IMR-90 (cell line): ENCODE measurements around the gene ADARB2.

Experiments used
- CHD1 ChIP-seq: IDR thresholded peaks from 2 replicates; pipeline ENCODE4 v1.6.1; 2012; ENCODE audit warnings: low read depth, low read length, improper control_type of control experiment
- MAZ ChIP-seq: IDR thresholded peaks from 2 replicates; pipeline ENCODE4 v1.6.1; 2012; ENCODE audit warnings: low read depth, mild to moderate bottlenecking, low read length, improper control_type of control experiment, moderate library complexity, borderline replicate concordance
- MXI1 ChIP-seq: IDR thresholded peaks from 2 replicates; pipeline ENCODE4 v1.6.1; 2012; ENCODE audit warnings: low read depth, mild to moderate bottlenecking, low read length, moderate library complexity, borderline replicate concordance
- NFE2L2 ChIP-seq: fragments of 150-350 bp; IDR thresholded peaks from 2 replicates; pipeline ENCODE4 v1.6.1; 2016; ENCODE audit warnings: low read depth, mild to moderate bottlenecking, low read length
- POLR2A ChIP-seq: IDR thresholded peaks from 2 replicates; pipeline ENCODE4 v1.6.1; 2012; ENCODE audit warnings: mild to moderate bottlenecking, low read depth, low read length
- RAD21 ChIP-seq: IDR thresholded peaks from 2 replicates; pipeline ENCODE4 v1.6.1; 2012; ENCODE audit warnings: low read length, improper control_type of control experiment
- RFX5 ChIP-seq: IDR thresholded peaks from 2 replicates; pipeline ENCODE4 v1.8.0; 2012; ENCODE audit warnings: low read depth, mild to moderate bottlenecking, low read length, moderate library complexity
- SMC3 ChIP-seq: fragments of 150-350 bp; IDR thresholded peaks from 2 replicates; pipeline ENCODE4 v1.6.1; 2016; ENCODE audit warnings: low read depth, mild to moderate bottlenecking, antibody characterized with exemption, low read length, moderate library complexity
- TF ChIP-seq, protein P1 (sequence below): conservative IDR thresholded peaks from 2 replicates; pipeline ENCODE4 v1.5.1; 2012; ENCODE audit warnings: mild to moderate bottlenecking, low read depth, low read length, improper control_type of control experiment
- TF ChIP-seq, protein P2 (sequence below): fragments of 150-350 bp; IDR thresholded peaks from 2 replicates; pipeline ENCODE4 v1.6.1; 2017; ENCODE audit warnings: mild to moderate bottlenecking, antibody characterized with exemption, low read length, low read depth

DNA sequence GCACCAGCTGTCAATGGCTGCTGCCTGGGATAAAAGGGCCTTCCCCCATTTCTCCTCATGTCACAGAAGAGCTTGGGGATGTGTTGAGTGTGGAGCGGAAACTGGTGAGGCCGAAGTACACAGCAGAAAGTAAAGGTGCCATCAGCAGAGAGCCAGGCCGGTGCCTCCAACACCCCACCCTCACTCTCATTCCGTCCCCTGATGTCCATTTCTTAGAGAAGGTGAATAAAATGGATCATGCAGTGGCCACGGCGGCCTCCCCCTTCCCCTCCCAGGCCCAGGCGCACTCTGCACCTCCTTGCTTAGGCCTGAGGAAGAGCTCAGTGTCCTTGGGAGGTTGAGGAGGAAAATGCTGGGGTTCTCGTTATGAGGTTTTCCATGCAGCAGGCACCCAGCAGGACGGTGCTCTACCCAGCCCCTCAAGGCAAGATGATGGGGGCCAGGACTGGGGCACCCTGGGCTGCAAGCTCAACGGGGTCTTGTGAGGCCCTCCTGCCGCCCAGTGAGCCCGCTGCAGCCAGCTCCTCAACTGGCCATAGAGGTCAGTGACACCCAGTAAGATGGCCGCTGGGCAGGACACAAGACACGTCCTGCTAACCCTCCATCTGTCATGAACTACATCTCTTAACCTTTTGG lies 163.9 kb downstream of the ADARB2 start:
- TF ChIP-seq RAD21 (no peak), SMC3 (no peak), MXI1 (no peak), CHD1 (no peak), POLR2A (no peak), RFX5 (no peak), NFE2L2 (no peak), MAZ (no peak)
- TF ChIP-seq, protein P1, sequence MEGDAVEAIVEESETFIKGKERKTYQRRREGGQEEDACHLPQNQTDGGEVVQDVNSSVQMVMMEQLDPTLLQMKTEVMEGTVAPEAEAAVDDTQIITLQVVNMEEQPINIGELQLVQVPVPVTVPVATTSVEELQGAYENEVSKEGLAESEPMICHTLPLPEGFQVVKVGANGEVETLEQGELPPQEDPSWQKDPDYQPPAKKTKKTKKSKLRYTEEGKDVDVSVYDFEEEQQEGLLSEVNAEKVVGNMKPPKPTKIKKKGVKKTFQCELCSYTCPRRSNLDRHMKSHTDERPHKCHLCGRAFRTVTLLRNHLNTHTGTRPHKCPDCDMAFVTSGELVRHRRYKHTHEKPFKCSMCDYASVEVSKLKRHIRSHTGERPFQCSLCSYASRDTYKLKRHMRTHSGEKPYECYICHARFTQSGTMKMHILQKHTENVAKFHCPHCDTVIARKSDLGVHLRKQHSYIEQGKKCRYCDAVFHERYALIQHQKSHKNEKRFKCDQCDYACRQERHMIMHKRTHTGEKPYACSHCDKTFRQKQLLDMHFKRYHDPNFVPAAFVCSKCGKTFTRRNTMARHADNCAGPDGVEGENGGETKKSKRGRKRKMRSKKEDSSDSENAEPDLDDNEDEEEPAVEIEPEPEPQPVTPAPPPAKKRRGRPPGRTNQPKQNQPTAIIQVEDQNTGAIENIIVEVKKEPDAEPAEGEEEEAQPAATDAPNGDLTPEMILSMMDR: no peak
- TF ChIP-seq, protein P2, sequence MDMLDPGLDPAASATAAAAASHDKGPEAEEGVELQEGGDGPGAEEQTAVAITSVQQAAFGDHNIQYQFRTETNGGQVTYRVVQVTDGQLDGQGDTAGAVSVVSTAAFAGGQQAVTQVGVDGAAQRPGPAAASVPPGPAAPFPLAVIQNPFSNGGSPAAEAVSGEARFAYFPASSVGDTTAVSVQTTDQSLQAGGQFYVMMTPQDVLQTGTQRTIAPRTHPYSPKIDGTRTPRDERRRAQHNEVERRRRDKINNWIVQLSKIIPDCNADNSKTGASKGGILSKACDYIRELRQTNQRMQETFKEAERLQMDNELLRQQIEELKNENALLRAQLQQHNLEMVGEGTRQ: no peak
